Umbilical cord (tissue), 2 donors: ENCODE data around the gene CFAP61. TPM values are rescaled to one million over a fixed set of nuclear protein-coding genes. Genes with fewer than 3 reads are reported as not detected.
"Not testable (repeated sequence)": the region's sequence is repeated elsewhere in the genome, so short reads cannot be mapped to it uniquely, and the experiment has no call there.

Source experiments
- DNase-seq: peaks from one replicate; pipeline ENCODE4 v3.0.0-alpha.2; 2015; ENCODE audit warnings: low spot score
- total RNA-seq: library from RNA; depleted of rRNA; stranded (reverse); fragments of >200 nt; gene quantifications from one replicate; pipeline ENCODE4 v1.2.3, GENCODE V29; 2014; ENCODE audit warnings: low replicate concordance; ENCODE audit not compliant: insufficient read depth

Gene CFAP61
- total RNA-seq, 1 donor from 2014 or later: 2.4 TPM

DNA sequence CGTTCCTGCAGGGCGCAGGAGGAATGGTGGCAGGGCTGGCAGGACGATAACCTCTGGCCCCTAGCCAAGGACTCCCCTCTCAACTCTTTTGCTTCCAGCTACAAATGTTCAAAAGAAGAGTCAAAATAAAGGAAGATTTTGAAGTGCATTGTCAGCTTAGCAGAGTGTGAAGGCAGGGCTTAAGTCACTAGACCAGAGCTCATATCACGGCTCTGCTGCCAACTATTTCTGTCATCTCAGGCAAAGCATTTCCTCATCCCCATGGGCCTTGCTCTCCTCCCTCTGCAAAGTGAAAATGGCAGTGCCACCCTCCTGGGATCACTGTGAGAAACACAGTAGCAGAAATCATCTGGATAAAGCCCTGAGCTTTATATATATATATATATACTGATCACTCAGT, 36.7 kb downstream of the CFAP61 start:
- DNase-seq: no peak

DNA sequence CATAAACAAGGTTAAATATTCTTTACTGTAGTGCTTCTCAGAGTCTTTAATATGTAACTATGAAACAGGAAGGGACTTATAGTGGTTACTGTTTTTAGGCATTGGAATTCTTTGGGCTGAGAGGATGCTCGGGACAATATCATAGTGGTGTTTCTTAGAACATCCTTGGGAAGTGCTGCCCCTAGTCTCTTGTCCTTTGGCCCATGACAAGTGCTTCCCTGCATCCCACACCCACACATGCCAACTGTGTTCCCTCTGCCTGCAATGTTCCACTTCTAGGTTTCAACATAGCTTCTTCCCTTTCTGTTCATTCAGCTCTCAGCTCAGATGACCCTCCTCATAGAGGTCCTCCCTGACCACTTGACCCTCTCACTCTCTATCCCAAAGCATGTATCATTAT, 37.6 kb downstream of the CFAP61 start:
- no peak for DNase-seq

DNA sequence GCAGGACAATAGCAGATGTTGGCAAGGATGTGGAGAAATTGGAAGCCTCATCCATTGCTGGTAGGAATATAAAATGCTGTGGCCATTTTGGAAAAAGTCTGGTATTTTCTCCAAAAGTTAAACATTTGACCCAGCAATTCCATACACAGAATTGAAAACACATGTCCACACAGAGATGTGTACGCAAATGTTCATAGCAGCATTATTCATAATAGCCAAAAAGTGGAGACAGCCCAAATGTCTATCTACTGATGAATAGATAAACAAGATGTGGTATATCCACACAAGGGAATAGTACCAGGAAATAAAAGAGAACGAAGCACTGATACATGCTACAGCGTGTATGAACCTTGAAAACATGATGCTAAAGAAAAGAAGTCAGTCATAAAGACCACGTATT, 40.5 kb downstream of the CFAP61 start:
- DNase-seq: no peak

DNA sequence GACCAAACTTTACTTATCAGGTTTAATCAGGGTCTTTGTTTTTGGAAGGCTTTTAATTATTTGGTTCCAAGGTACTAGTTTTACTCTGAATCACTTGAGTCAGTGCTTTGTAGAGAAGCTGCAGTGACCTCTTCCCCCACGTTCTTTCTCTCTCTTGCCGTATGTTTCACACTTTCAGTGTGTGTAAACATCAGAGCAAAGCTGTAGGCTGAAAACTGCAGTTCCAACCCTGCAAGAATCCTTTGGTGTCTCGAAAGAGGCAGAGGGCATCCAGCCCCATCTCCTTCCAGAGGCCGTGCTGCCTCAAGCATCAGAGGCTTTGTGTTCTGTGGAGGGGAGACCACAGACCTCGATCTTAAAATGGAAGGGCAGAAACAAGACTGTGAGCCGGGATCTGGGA, 42.1 kb downstream of the CFAP61 start:
- no peak for DNase-seq

DNA sequence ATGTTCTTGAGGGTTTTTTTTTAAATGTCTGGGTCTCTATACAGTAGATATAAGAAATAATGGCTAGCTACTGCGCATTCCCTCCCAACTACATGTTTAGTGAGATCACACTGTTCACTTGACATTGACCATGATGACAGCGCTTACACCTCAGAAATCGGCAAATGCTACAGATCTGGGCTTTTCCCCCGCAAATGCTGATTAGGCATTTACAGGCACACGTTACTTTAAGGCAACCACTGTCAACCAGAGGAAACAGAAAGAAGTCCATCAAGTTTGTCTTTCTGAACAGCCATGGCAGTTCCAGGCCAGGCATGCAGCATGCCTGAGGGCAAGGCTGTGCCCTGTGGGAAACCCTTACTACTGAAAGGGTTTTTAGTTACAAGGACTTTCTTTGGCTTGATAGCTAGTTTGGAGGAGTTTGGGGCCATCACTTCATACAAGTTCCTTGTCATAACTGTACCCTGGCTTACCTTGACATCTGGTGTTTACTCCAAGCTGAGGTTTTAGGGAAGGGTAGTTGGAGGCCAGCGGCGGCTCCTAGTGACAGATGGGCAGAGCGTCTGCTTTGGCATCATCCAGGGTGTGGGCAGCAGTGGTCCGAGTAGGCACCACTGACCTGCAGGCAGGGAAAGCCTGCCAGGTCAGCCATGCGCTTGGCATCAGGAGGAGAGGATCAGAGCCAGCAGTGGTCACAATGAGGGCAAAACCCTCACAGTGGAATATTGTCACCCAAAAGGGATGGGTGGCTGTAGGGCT, 43.0 kb downstream of the CFAP61 start:
- no peak for DNase-seq

DNA sequence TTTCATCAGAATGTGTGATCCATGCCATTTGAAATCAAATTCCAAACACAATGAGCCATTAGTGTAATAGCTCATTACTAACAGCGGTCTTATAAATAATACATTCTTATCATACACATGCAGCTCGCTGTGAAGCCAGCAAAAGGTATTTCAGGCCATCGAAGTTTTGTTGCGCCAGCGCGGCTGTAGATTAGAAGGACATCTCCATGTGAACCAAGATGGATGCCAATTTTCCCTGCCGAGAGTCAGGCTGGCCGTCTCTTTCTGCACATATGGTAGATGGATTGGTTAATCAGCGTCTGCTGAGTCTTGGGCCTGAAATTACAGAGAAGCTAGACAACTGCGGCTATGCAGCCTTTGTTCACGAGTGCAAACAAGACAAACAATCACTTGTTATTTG, 44.1 kb downstream of the CFAP61 start:
- DNase-seq: no peak

DNA sequence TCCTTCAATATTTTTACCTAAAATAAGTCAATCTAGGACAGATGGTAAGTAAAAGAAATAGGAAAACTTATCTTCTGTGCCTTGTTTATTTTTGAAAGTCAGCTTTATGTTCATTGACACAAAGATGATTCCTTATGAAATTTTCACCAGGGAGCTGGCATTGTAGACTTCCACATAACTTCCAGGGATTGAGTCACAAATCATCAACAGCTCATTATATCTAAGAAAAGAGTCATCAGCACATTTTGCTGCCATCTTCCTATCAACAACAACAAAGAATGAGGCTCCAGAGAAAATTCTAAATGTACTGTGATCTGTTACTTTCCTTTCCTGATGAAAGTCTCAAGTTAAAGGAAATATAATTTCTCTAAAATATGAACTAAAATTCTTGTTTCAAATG, 48.5 kb downstream of the CFAP61 start:
- no peak for DNase-seq

DNA sequence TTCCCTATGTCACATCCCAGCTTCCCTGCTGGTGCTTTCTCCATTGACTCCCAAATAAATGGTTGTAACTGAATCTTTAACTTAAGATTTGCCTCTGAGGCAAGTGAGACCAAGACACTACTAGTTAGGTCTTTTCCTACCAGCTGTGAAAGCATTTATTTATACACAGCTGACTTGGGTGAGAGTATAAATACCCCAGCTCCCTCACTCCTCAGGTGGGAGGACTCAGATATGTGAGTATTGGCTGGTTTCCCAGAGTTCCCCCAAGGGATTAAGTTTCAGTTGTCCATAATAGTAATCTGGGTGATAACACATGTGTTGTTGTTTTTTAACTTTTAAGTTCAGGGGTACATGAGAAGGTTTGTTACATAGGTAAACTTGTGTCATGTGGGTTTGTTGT, 49.8 kb downstream of the CFAP61 start:
- no peak for DNase-seq

DNA sequence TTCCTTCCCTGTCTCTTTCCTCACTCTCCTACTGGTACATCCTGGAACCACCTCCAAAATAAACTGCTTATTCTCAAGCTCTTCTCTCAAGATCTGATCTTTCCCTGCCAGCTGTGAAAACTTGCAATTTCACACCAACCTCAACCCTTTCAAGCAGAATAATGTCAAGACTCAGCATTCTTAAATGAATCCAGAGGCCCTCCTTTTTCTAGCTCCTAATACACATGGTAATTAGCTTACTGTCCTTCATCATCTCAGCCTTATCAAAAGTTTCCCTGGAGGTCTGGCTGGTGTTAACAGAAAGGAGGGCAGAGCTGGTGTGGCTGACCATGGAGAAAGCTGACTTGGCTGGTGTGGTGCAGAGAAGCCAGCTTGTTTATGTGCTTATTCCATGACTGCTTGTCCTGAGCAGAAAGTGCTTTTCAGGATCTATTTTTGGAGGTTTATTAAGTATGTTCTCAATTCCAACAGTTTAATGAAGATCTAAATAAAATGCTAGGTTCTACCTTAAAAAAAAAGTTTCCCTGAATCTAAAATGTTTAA, 50.5 kb downstream of the CFAP61 start:
- DNase-seq: no peak

DNA sequence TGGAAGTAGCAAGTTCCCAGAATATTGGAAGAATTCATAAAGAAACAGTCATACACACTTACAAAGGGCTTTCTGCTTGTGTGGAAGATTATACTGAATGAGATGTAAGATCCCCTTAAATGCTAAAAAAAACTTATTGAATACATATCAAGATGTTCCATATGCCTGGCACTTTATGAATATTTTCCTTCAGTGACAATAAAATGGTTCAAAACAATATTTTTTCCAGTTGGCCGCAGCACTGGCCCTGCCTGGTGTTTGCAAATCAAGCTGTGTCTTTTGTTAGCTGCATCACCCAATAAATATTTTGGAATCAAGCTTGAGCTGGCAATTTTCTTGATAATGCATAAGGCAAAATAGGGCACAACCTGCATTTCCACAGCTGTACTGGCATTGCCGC, 51.2 kb downstream of the CFAP61 start:
- no peak for DNase-seq

DNA sequence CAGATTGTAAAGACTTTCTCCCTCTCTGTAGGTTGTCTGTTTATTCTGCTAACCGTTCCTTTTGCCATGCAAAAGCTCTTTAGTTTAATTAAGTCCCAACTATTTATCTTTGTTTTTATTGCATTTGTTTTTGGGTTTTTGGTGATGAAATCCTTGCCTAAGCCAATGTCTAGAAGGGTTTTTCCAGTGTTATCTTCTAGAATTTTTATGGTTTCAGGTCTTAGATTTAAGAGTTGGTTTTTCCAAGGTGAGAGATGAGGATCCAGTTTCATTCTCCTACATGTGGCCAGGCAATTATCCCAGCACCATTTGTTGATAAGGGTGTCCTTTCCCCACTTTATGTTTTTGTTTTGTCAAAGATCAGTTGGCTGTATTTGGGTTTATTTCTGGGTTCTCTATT, 70.9 kb downstream of the CFAP61 start:
- DNase-seq: not testable (repeated sequence)

DNA sequence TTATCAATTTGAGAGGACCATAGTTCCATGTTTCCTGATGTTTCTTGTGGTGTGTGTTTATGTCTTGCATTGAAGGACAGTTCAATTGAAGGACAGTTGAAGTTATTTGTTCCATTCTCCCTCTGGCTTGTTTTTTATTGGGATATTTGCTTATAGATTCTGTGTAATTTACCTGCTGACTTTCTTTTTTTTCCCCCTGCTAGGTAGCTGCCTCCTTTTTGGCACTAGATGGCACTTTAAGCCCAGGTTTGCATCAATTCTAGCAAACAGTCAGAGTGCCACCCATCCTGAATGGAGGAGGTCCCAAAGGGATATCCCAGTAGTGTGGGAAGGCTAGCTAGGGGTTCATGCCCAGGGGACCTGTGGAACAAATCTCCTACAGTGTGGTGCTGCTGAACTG, 78.1 kb downstream of the CFAP61 start:
- no peak for DNase-seq

DNA sequence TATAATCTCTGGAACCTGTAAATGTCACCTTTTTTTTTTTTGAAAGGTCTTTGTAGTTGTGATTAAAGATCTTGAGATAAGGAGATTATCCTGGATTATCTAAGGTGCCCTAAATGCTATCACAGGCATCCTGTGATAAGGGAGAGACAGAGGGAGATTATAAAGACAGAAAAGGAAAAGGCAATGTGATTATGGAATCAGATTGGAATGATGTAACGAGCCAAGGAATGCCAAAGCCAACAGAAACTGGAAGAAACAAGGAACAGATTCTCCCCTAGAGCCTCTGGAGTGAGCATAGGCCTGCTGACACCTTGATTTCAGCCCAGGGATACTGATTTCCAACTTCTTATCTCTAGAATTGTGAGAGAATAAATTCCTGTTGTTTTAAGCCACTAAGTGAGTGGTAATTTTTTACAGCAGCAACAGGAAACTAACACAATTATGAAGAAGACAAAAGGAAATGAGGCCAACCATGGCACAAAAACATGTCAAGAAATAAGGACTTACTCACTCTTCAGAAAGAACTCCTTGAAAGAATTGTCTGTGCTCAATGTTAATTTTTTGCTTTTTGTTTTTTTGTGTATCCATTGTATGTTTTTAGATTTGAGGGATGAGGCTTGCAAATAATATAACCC, 82.7 kb downstream of the CFAP61 start:
- DNase-seq: no peak

DNA sequence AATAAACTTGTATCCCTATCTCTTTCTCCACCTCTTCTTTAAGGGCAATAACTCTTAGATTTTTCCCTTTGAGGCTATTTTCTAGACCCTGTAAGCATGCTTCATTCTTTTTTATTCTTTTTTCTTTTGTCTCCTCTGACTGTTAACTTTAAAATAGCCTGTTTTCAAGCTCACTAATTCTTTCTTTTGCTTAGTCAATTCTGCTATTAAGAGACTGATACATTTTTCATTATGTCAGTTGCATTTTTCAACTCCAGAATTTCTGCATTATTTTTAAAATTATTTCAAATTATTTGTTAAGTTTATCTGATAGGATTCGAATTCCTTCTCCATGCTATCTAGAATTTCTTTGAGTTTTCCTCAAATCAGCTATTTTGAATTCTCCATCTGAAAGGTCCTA, 84.0 kb downstream of the CFAP61 start:
- no peak for DNase-seq

DNA sequence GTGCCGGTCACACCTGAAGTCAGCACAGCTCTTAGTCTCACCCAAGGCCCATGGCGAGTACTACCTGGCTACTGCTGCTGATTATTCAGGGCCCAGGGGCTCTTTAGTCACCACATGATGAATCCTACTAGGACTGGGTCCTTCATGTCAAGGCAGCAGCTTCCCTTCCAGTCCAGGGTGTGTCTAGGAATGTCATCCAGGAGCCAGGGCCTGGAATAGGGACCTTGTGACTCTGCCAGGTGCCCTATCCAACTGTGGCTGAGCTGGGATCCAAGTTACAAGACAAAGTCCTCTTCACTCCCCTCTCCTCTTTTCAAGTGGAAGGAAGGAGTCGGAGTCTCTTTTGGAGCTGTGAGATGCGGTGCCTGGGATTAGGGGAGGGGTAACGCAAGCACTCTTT, 85.5 kb downstream of the CFAP61 start:
- no peak for DNase-seq

DNA sequence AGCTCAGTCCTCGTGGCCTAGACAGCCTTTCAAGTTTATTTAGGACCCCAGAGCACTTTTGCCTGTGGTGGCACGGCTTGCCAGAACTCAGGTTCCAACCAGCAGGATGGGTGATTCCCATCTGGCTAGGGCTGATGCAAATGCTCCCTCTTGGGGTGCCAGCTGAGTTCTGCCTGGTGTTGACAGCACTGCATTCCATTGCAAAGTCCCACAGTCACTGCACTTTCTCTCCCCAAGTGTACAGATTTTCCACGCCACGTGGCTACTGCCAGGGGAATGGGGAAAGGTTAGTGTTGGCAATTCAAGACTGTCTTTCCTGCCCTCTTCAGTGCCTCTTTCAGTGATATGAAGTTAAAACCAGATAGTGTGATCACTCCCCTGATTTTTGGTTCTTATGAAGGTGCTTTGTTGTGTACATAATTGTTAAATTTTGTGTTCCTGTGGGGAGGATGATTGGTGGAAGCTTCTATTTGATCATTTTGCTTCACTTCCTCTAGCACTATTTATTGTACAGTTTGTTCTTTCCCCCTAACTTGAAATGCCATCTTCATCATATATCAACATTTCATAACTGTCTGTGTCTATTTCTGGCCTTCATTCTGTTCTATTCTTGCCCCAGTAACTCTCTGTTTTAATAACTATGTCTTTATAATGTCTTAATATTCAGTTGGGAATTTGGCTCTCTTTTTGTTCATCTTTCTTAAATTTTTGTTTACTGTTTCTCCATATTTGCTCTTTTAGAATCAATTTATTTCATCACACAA, 86.2 kb downstream of the CFAP61 start:
- DNase-seq: peak; percentile 10

DNA sequence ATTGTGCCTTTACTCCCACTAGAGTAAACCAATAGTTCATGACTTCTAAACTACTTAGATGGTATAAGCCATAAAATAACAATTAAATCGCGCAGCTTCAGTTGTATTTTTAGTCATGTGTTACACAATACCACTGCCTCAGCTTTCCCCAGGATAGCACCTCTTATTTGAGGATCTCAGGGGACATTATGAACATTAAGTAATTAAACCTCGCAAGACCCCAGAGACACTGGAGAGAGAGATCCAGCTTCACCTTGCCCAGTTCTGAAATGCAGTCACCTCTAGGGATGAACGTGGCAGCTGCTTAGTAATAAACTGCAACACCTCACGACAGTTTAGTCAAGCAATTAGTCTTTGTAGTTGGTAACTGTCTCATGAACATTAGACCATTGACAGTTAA, 87.1 kb downstream of the CFAP61 start:
- DNase-seq: no peak

DNA sequence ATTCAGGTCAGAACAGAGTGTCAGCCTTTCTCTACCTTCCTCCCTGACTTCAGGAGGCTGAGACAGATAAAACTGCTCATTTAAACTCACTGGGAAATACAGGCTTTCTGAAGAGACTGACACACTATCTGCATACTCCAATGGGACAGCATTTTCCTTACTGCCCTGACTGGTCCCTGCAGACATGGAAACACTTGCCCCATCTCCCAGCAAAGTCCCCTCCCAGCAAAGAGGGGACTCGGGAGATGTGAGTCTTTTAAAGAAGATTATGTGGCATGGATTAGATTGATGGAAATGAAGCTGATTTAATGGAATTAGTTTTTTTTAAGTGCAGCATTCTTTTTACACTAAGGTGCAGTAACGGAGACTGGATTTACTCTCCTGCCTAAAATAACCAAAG, 90.8 kb downstream of the CFAP61 start:
- no peak for DNase-seq

DNA sequence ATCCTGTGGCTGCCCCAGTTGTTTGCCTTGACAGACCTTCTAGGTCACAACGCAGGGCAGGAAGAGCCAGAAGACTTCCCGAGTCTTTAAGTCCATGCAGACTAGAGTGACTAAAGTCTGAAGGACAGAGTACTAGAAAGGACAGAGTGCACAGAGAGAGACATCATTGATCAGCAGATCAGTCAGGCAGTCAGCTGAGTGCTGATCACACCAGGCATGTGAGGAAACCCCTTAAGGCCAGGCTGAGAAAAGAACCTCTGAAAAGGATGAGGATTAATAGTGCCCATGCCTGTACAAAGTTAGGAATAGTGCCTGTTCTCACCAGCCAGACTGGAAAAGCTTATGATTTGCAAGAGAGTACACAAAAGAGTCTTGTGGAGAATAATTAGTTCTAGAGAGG, 91.3 kb downstream of the CFAP61 start:
- no peak for DNase-seq

DNA sequence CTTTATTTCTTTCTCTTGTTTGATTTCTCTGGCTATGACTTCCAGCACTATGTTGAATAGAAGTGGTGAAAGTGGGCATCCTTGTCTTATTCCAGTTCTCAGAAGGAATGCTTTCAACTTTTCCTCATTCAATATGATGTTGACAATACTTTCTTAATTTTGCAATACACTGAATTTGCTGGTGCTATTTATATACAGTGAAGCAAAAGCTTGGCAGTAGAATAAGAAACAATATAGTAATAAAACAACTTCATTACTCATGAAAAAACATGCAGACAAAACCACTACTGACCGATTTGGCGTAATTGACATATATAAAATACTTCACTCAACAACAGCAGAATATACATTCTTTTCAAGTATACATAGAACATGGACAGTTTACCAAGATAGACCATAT, 96.4 kb downstream of the CFAP61 start:
- DNase-seq: no peak

DNA sequence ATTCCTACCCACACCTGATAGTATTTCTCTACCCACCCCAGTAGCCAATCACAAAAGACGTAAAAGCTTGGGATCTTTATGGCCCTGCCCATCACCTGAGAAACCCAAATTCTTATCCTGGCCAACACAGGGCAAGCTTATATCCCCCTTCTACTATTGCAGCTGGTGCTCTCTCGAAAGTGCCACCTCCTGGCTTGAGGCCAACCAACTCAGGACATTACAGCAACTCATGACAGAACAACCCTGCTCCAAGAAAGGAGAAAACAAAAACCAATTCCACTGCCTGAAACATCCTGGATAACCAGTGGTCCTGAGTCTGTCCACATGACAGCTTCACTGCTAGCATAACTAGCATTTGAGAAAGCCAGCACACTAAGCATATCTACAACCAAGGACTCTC, 97.9 kb downstream of the CFAP61 start:
- no peak for DNase-seq

DNA sequence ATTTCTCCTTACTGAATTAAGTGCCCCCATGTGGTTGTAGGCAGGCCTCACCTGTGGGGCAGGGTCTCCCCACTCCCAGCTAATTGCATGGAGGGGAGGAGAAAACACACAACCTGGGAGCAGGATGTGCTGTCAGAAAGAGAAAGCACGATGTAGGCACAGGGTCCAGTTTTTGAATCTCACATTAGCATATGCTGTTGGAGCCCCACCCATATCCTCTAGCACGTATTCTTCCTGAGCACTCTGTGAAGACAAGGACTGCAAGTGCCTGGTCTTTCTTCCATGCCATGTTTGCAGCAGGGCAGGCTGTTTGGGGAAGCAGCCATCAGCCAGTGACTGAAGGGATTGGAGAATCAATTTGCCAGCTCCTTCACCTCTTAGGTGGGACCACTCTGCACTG, 108.2 kb downstream of the CFAP61 start:
- DNase-seq: no peak

DNA sequence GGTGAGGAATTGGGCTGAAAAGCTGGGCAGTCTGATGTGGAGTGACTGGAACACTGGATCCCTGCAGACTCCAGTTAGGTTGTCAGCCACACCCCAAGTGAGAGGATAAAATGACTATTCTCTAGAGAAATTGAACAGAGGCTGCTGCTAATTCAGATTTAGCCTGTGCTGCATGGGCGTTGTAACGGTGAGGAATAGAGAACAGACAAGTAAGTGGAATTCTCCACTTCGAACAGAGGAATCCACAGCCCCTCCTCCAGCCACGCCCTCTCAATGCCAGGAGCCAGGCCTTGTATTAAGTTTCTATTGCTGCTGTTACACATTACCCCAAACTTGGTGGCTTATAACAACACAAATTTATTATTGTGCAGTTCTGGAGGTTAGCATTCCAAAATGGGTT, 109.3 kb downstream of the CFAP61 start:
- no peak for DNase-seq
